Smooth muscle cell (in vitro differentiated cells): Measurements from ENCODE around the gene PTPRT. TPM values are rescaled to one million over a fixed set of nuclear protein-coding genes. Genes with fewer than 3 reads are reported as not detected.

ENCODE experiments used
- DNase-seq: peaks from one replicate; lab custom pipeline; 2025; ENCODE audit not compliant: unreplicated experiment; lab: John Stamatoyannopoulos, UW
- H2AFZ ChIP-seq: fragments of 200-600 bp; sonication (generic); 2 replicates; pipeline ENCODE4 v1.6.0; 2016; ENCODE audit warnings: antibody characterized with exemption, low read depth, mild to moderate bottlenecking
- H3F3A ChIP-seq: fragments of 200-600 bp; sonication (generic); 2 replicates; pipeline ENCODE4 v1.6.0; 2017; ENCODE audit warnings: antibody characterized with exemption, low read depth
- H3K27ac ChIP-seq: fragments of 200-600 bp; sonication (generic); 2 replicates; pipeline ENCODE4 v1.5.1; 2016; ENCODE audit warnings: low read depth, mild to moderate bottlenecking
- H3K27me3 ChIP-seq: fragments of 200-600 bp; sonication (generic); 2 replicates; pipeline ENCODE4 v1.6.1; 2016; ENCODE audit warnings: low read depth, mild to moderate bottlenecking
- H3K36me3 ChIP-seq: fragments of 200-600 bp; sonication (generic); 2 replicates; pipeline ENCODE4 v1.5.1; 2016; ENCODE audit warnings: low read depth
- H3K4me1 ChIP-seq: fragments of 200-600 bp; sonication (generic); 2 replicates; pipeline ENCODE4 v1.5.1; 2016; ENCODE audit warnings: low read depth
- H3K4me2 ChIP-seq: fragments of 200-600 bp; sonication (generic); 2 replicates; pipeline ENCODE4 v1.6.0; 2016; ENCODE audit warnings: mild to moderate bottlenecking
- H3K4me3 ChIP-seq: fragments of 200-600 bp; sonication (generic); 2 replicates; pipeline ENCODE4 v1.5.1; 2016; ENCODE audit warnings: mild to moderate bottlenecking
- H3K79me2 ChIP-seq: fragments of 200-600 bp; sonication (generic); 2 replicates; pipeline ENCODE4 v1.6.0; 2016; ENCODE audit warnings: low read depth, mild to moderate bottlenecking
- H3K9ac ChIP-seq: fragments of 200-600 bp; sonication (generic); 2 replicates; pipeline ENCODE4 v1.6.0; 2016; ENCODE audit warnings: low read depth
- H3K9me3 ChIP-seq: fragments of 200-600 bp; sonication (generic); replicated peaks from 2 replicates; pipeline ENCODE4 v1.5.1; 2016; ENCODE audit warnings: low read depth
- H4K20me1 ChIP-seq: fragments of 200-600 bp; sonication (generic); 2 replicates; pipeline ENCODE4 v1.6.0; 2016; ENCODE audit warnings: low read depth
- WGBS: methylation state at CpG from one replicate; pipeline ENCODE4 v1.1.7; 2016; ENCODE audit warnings: low lambda C conversion rate; 5-methylcytosine and 5-hydroxymethylcytosine counted together
- polyA plus RNA-seq: library from polyadenylated mRNA; unstranded; fragments of >200 nt; fragmentation: Nextera tagmentation; extraction: Ambion mirVana; gene quantifications from 2 replicates; pipeline ENCODE4 v1.2.1, GENCODE V29; 2016
- total RNA-seq: library from RNA; depleted of rRNA; stranded (reverse); fragments of >200 nt; gene quantifications from 2 replicates; pipeline ENCODE4 v1.2.3, GENCODE V29; 2014
- TF ChIP-seq, protein P1 (sequence below): fragments of 200-600 bp; sonication (generic); IDR thresholded peaks from 2 replicates; pipeline ENCODE4 v1.5.1; 2017; ENCODE audit warnings: borderline replicate concordance, mild to moderate bottlenecking, antibody characterized with exemption; ENCODE audit not compliant: insufficient read depth, poor library complexity, severe bottlenecking

The PTPRT gene
- total and polyA plus RNA-seq, 2 experiments from 2014 or later = 0.99 to 2.1 TPM

DNA sequence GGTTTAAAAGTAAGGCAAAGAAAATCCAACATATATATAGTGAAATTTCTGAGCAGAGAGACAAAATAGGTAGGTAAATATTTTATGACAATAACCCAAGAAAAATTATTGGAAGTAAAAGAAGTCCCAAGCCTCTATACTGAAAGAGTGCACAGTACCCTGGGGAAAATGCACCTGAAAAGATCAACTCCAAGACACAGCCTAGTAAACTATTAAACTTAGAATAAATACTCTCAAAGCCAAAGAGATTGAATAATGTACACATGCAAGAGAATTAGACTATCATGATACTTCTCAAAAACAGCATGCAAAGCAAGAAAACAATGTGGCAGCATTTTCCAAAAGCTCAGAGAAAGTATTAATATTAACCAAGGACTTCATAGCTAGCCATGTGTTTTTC lies 894.7 kb downstream of the PTPRT start:
- Histone ChIP-seq H3K4me2 (no peak overlapping the region), H3K27ac (no peak overlapping the region), H3K27me3 (no peaks in the 10 kb centered on the region), H3K4me1 (no peaks in the 10 kb centered on the region), H3K4me3 (no peak overlapping the region), H3K9me3 (no peaks in the 10 kb centered on the region), H3K36me3 (no peaks in the 10 kb centered on the region), H2AFZ (no peak overlapping the region), H4K20me1 (no peaks in the 10 kb centered on the region), H3F3A (no peaks in the 10 kb centered on the region), H3K9ac (no peak overlapping the region), H3K79me2 (no peaks in the 10 kb centered on the region)
- TF ChIP-seq, protein P1, sequence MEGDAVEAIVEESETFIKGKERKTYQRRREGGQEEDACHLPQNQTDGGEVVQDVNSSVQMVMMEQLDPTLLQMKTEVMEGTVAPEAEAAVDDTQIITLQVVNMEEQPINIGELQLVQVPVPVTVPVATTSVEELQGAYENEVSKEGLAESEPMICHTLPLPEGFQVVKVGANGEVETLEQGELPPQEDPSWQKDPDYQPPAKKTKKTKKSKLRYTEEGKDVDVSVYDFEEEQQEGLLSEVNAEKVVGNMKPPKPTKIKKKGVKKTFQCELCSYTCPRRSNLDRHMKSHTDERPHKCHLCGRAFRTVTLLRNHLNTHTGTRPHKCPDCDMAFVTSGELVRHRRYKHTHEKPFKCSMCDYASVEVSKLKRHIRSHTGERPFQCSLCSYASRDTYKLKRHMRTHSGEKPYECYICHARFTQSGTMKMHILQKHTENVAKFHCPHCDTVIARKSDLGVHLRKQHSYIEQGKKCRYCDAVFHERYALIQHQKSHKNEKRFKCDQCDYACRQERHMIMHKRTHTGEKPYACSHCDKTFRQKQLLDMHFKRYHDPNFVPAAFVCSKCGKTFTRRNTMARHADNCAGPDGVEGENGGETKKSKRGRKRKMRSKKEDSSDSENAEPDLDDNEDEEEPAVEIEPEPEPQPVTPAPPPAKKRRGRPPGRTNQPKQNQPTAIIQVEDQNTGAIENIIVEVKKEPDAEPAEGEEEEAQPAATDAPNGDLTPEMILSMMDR = no peak
- DNase-seq = no peak

DNA sequence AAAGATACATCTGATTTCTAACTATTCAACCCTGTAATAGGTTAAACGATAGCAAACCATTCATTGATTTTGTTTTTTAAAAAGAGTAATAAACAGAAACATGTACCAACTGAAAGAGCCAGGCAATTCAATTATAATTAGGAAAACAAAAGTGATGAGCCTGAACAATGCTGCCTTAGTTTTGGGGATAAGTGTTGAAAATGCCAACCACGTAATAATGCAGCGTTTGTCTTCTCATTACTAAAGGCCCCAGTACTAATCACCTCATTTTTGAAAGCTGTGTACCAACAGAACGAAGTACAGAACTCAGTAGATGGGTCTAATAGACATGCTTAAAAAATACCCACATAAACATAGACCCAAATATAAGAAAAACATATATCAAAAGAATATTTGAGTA lies 907.9 kb downstream of the PTPRT start:
- WGBS = 90% methylated on average over 4 of the region's 4 CpGs

DNA sequence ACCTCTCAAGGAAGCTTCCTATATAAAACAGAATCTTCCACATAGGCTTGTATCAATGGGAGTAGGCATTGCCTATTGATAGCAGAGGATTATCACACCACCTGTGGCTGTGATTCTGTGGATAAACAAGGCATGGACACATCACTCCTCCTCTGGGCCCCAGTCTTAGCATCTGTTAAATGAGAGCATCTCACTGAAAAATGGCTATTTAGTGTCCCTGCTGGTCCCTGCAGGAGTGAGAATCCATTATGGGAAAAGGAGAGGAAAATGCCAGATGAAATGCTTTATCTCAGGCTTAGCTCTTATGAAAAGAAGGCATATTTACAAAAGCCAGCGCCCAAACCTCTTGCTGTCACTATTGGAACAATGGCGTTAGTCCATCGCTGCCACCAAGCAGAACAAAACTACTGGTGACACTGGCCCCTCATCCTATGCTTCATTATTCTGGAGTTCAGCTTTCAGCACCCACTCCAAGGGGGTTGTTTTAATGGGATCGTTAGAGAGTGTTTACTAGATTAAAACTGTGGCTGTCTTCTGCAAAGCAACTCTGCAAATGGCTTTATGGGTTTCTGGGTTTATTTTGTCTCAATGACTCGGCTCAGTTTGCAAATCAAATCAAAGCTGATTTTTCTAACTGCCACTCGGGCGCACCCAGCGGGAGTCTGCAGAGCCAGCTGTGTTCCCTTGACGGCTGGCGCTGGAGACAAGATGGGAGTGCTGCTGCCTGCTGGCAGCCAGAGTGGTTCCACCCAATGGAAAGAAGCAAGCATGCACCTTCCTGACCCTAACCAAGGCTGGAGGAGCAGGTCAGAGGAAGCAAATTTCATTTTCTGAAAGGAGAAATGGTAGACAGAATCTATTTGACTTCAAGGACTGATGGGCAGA lies 912.7 kb downstream of the PTPRT start:
- Histone ChIP-seq H2AFZ (no peak overlapping the region), H3K4me2 (no peak overlapping the region), H4K20me1 (no peaks in the 10 kb centered on the region), H3K27me3 (no peaks in the 10 kb centered on the region), H3K9ac (no peak overlapping the region), H3K36me3 (no peaks in the 10 kb centered on the region), H3F3A (no peaks in the 10 kb centered on the region), H3K4me3 (no peak overlapping the region), H3K27ac (no peak overlapping the region), H3K9me3 (no peaks in the 10 kb centered on the region), H3K4me1 (peaks cover 14% of the 10 kb centered on the region), H3K79me2 (no peaks in the 10 kb centered on the region)
- WGBS = 63% methylated on average over 10 of the region's 10 CpGs
- DNase-seq = no peak
- TF ChIP-seq, protein P1 = no peak

More for the DNA sequence above, 907.9 kb downstream of the PTPRT start:
- no peak for DNase-seq
- Histone ChIP-seq H3K4me2 (no peak overlapping the region), H3K9me3 (no peaks in the 10 kb centered on the region), H3K27ac (no peak overlapping the region), H3K4me1 (no peaks in the 10 kb centered on the region), H3K9ac (no peak overlapping the region), H3K4me3 (no peak overlapping the region), H3K79me2 (no peaks in the 10 kb centered on the region), H3F3A (no peaks in the 10 kb centered on the region), H3K27me3 (no peaks in the 10 kb centered on the region), H3K36me3 (no peaks in the 10 kb centered on the region), H4K20me1 (no peaks in the 10 kb centered on the region), H2AFZ (no peak overlapping the region)
- TF ChIP-seq, protein P1 = no peak

DNA sequence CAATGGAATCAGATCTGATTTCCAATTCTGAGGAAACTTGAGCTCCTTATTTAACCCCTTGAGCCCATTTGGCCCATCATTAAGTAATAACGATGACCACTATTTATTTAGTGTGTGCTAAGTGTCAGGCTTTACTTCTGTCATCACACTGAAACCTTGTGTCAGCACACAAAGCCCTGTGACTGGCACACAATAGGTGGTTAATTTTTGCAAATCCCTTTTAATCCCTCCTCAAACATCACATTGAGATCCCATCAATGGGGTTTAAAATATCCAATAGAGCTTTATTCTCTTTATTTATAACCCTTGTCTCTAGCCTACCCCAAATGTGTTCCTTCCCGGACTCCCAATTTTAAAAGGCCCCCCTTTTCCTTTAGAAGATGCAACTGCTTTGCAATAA lies 914.7 kb downstream of the PTPRT start:
- Histone ChIP-seq H3K79me2 (no peaks in the 10 kb centered on the region), H2AFZ (no peak overlapping the region), H3K9me3 (no peaks in the 10 kb centered on the region), H4K20me1 (no peaks in the 10 kb centered on the region), H3K27me3 (no peaks in the 10 kb centered on the region), H3K36me3 (no peaks in the 10 kb centered on the region), H3F3A (no peaks in the 10 kb centered on the region), H3K4me3 (no peak overlapping the region), H3K4me1 (peaks cover 14% of the 10 kb centered on the region), H3K9ac (no peak overlapping the region), H3K4me2 (no peak overlapping the region), H3K27ac (no peak overlapping the region)
- TF ChIP-seq, protein P1 = no peak
- 75% methylated on average over 2 of the region's 2 CpGs for WGBS
- no peak for DNase-seq
